Ishikawa (cell line): ENCODE results near the gene OTULIN.

Source experiments
- CEBPB ChIP-seq: IDR thresholded peaks from 2 replicates; pipeline ENCODE4 v1.6.1; 2012
- CREB1 ChIP-seq: IDR thresholded peaks from 2 replicates; pipeline ENCODE4 v1.6.1; 2012; ENCODE audit warnings: low read depth
- EGR1 ChIP-seq: IDR thresholded peaks from 2 replicates; pipeline ENCODE4 v1.6.1; 2012
- EP300 ChIP-seq: IDR thresholded peaks from 2 replicates; pipeline ENCODE4 v1.6.1; 2012; ENCODE audit warnings: borderline replicate concordance
- FOXM1 ChIP-seq: IDR thresholded peaks from 2 replicates; pipeline ENCODE4 v1.6.1; 2012; ENCODE audit warnings: low read depth, borderline replicate concordance
- NFIC ChIP-seq: IDR thresholded peaks from 2 replicates; pipeline ENCODE4 v1.6.1; 2012
- RAD21 ChIP-seq: IDR thresholded peaks from 2 replicates; pipeline ENCODE4 v1.6.1; 2012; ENCODE audit warnings: low read depth
- TAF1 ChIP-seq: IDR thresholded peaks from 2 replicates; pipeline ENCODE4 v1.6.1; 2012; ENCODE audit warnings: low read depth, mild to moderate bottlenecking
- TCF12 ChIP-seq: IDR thresholded peaks from 2 replicates; pipeline ENCODE4 v1.6.1; 2012; ENCODE audit warnings: low read depth
- TEAD4 ChIP-seq: IDR thresholded peaks from 2 replicates; pipeline ENCODE4 v1.6.1; 2012
- YY1 ChIP-seq: IDR thresholded peaks from 2 replicates; pipeline ENCODE4 v1.6.1; 2012; ENCODE audit warnings: low read depth
- ZBTB7A ChIP-seq: IDR thresholded peaks from 2 replicates; pipeline ENCODE4 v1.6.1; 2012; ENCODE audit warnings: low read depth
- TF ChIP-seq, protein P1 (sequence below): IDR thresholded peaks from 2 replicates; pipeline ENCODE4 v1.6.1; 2012
- TF ChIP-seq, protein P2 (sequence below): IDR thresholded peaks from 2 replicates; pipeline ENCODE4 v1.6.1; 2012
- TF ChIP-seq, protein P3 (sequence below): IDR thresholded peaks from 2 replicates; pipeline ENCODE4 v1.6.1; 2012; ENCODE audit warnings: low read depth, mild to moderate bottlenecking

Gene OTULIN

DNA sequence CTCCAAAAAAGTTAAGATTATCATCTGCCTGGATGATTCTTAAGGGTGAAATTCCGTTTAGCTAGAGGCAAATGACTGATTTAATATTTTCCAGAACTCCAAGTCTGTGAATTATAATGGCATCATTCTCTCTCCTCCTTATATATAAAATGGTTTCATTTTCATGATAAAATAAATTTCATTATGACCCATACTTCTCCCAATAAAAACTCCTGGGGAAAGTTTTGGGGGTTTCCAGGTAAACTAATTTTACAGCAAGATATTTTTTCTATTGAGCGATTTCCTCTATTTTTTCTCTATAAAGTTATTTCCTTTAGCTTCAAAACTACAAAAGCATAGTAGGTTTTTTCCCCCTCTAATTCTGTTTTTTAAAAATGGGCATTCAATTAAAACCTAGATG, 7.6 kb upstream of the OTULIN start:
- TF ChIP-seq EP300 (no peak), YY1 (no peak), TAF1 (no peak), RAD21 (no peak), FOXM1 (no peak), TEAD4 (no peak), CEBPB (no peak), NFIC (no peak), ZBTB7A (no peak)
- TF ChIP-seq, protein P1, sequence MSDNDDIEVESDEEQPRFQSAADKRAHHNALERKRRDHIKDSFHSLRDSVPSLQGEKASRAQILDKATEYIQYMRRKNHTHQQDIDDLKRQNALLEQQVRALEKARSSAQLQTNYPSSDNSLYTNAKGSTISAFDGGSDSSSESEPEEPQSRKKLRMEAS: no peak
- TF ChIP-seq, protein P2, sequence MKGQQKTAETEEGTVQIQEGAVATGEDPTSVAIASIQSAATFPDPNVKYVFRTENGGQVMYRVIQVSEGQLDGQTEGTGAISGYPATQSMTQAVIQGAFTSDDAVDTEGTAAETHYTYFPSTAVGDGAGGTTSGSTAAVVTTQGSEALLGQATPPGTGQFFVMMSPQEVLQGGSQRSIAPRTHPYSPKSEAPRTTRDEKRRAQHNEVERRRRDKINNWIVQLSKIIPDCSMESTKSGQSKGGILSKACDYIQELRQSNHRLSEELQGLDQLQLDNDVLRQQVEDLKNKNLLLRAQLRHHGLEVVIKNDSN: no peak
- TF ChIP-seq, protein P3, sequence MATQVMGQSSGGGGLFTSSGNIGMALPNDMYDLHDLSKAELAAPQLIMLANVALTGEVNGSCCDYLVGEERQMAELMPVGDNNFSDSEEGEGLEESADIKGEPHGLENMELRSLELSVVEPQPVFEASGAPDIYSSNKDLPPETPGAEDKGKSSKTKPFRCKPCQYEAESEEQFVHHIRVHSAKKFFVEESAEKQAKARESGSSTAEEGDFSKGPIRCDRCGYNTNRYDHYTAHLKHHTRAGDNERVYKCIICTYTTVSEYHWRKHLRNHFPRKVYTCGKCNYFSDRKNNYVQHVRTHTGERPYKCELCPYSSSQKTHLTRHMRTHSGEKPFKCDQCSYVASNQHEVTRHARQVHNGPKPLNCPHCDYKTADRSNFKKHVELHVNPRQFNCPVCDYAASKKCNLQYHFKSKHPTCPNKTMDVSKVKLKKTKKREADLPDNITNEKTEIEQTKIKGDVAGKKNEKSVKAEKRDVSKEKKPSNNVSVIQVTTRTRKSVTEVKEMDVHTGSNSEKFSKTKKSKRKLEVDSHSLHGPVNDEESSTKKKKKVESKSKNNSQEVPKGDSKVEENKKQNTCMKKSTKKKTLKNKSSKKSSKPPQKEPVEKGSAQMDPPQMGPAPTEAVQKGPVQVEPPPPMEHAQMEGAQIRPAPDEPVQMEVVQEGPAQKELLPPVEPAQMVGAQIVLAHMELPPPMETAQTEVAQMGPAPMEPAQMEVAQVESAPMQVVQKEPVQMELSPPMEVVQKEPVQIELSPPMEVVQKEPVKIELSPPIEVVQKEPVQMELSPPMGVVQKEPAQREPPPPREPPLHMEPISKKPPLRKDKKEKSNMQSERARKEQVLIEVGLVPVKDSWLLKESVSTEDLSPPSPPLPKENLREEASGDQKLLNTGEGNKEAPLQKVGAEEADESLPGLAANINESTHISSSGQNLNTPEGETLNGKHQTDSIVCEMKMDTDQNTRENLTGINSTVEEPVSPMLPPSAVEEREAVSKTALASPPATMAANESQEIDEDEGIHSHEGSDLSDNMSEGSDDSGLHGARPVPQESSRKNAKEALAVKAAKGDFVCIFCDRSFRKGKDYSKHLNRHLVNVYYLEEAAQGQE: no peak

DNA sequence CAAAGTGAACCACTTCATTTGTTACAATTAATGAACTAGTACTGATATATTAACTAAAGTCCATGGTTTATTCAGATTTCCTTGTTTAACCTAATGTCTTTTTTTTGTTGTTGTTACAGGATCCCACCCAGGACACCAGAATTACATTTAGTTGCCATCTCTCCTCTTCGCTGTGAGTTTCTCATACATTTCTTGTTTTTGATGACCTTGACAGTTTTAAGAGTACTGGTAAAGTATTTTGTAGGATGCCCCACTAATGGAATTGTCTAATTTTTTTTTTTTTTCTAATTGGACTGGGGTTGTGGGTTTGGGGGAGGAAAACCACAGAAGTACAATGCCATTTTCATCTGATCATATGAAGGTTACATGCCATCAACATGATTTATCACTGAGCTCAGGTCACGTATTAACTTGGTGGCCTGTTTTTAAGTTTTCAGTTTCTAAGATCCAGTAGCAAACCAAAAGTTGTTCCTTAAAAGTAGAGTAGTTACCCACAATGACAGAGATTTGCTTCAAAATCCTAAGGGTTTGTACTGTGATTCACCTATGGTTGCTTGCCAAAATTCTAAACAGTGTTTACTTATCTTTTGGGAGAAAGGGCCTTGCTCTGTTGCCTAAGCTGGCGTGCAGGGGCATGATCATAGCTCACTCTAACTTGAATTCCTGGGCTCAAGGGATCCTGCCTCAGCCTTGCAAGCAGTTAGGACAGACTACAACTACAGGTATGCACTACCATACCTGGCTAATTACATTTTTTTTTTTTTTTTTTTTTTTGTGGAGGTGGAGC, 4.5 kb upstream of the OTULIN start:
- TF ChIP-seq FOXM1 (no peak), EGR1 (no peak), CREB1 (no peak), TEAD4 (no peak), EP300 (no peak), NFIC (no peak), TCF12 (no peak)
- TF ChIP-seq, protein P1: no peak
- TF ChIP-seq, protein P3: no peak

DNA sequence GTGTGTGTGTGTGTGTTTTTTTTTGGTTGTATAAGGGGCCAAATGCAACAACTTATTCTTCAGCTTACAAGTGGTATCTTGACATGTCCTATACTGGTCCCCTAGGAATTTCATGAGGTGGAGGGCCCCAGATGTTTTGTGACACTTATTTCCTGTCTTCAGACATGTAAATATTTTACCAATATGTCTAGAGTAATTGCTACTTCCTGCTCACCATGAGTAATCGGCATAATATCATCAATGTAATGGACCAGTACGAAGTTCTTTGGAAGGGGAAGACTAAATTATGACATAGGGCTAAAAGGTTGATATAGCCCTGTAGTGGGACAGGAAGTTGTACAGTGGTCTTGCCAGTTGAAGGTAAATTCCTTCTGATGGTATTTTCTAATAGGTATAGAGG, 3.7 kb upstream of the OTULIN start:
- no peak for TF ChIP-seq EP300
- TF ChIP-seq, protein P3: no peak
- TF ChIP-seq TCF12: no peak
- no peak for TF ChIP-seq TAF1
- TF ChIP-seq, protein P2: no peak
- TF ChIP-seq ZBTB7A: no peak
- TF ChIP-seq FOXM1: no peak
- no peak for TF ChIP-seq EGR1
- TF ChIP-seq TEAD4: no peak
- TF ChIP-seq RAD21: no peak
- TF ChIP-seq YY1: no peak
- TF ChIP-seq CEBPB: no peak
- no peak for TF ChIP-seq CREB1

DNA sequence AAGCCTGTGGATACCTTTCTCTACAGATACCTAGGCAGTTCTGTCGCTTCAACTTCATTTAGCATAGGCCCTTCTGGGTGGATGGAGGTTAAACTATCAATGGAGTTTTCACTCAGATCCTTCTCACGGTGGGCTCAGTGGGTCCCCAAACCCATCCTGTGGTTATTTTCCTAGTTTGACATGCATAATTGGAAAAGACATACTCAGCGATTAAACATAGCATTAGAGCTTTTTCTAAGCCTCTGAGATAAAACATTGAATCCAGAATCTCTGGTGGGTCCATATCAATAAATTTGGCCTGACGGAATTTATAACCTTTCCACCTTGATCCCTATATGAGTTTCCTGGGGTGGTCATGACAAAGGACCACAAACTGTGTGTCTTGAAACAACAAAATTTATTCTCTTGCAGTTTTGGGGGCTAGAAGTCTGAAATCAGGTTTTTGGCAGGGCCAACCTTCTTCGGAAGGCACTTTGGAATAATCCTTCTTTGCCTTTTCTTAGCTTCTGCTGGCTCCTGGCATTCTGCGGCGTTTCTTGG, 1.7 kb upstream of the OTULIN start:
- no peak for TF ChIP-seq NFIC
- TF ChIP-seq TAF1: no peak
- no peak for TF ChIP-seq YY1
- TF ChIP-seq, protein P1: no peak
- TF ChIP-seq CEBPB: no peak
- no peak for TF ChIP-seq EGR1
- TF ChIP-seq ZBTB7A: no peak
- no peak for TF ChIP-seq TEAD4
- TF ChIP-seq, protein P3: no peak
- TF ChIP-seq CREB1: no peak
- no peak for TF ChIP-seq RAD21
- TF ChIP-seq FOXM1: no peak
- TF ChIP-seq, protein P2: no peak
- no peak for TF ChIP-seq TCF12
- no peak for TF ChIP-seq EP300
